HG03432 (cell line): ENCODE measurements around the gene NAV2.

Source experiments
- ATAC-seq: cut with Tn5 transposase; IDR thresholded peaks from one replicate; pipeline ENCODE4 v1.9.1; 2021; ENCODE audit warnings: mild to moderate bottlenecking, moderate library complexity; ENCODE audit not compliant: unreplicated experiment

Gene NAV2

GRCh38 chr11:19963697-19964387 is 251.2 kb downstream of the NAV2 start:
- no peak for ATAC-seq

GRCh38 chr11:19966441-19966840 is 253.8 kb downstream of the NAV2 start:
- ATAC-seq = no peak

- no peak for ATAC-seq
Observed at GRCh38 chr11:19966927-19967326, 254.3 kb downstream of the NAV2 start.

GRCh38 chr11:19967787-19968186 is 255.2 kb downstream of the NAV2 start:
- ATAC-seq = no peak

DNA sequence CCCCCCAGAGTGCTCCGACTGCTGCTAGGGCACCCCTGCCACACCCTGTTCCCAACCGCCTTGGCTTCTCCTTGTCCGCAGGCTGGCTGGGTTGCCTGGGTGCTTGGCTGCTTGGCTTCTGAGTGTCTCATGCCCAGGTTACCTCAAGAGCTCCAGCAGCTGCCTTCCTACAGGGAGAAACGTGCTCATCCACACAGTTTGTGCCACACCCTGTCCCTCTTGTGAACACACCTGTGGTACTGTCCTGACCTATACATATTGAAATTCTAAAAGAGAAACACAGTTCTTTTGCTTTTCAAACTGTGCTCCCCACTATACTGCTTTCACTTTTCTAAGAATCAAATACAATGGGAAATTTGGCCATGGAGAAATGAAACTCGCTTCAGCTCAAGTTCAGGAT is 256.2 kb downstream of the NAV2 start:
- ATAC-seq = no peak

DNA sequence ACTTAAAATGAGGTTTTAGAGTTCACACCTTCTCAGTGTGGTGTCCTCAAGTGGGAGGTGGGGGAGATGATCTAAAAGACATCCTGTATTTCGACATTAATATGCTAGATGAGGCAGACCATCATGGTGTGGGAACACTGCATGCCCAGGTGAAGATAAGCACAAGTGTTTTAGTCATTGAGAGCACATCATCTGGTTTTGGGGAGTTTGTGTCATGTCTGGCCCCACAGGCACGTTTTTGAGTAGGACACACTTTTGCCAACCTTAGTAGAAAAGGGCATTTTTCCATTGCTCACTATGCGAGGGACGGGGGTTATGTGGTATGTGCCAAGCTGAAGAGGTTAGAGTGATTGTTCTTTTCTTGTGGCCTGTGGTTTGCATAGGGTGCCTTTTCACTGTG is 258.3 kb downstream of the NAV2 start:
- no peak for ATAC-seq

DNA sequence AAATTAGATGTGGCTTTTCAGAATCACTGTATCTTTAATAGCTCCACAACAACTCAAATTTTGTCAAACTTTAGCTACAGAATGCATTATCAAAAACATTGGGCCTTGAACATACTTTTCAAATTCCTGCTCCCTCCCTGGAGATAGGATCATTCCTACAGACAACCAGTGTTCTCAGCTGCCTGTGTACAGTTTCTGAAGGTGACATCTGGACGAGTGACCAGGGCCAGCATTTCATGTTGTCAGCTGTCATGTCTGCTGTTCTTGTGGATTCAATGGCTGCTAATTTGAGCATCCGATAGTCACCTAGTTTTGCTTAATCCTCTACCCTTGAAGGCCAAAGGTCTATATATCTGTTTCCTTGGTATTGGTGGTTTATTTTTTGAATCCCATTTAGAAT is 259.5 kb downstream of the NAV2 start:
- ATAC-seq = no peak

DNA sequence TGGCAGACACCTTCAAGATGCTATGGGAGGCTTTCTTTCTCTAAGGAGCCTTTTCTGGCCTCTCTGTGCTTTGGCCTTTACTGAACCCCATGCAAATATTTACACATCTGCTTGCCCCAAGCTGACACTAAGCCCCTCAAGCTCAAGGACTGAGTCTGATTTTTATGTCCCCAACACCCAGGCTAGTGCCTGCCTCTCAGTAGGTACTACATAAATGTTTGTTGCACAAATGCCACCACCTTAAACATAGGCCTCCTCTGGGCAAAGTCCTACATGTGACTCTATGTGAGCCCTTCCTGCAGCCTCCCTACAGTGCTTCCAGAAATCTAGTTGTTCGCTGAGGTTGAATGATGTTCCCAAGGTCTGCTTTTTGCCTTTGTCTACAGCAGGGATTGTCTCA is 260.0 kb downstream of the NAV2 start:
- no peak for ATAC-seq

DNA sequence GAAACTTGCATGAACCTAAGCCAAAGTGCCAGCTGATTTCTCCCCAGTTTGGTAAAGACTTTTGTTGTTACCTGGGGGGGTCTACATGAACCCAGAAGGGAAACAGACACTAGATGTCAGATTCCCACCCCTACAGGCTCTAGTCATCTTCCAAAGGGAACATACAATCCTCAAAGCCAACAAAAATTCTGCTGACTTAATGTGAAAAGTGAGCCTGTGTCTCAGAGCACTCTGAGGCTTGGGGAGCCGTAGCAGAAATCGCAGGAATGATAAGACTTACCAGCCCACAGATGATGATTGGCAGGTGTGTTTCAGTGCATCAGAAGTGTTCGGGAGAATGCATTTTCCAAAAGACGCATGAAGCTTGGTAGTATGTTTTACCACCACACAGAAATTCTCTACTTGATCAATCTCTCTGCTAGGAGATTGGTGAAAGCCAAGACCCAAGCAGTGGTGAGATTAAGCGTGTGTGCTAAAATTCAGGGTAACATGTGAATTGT is 260.5 kb downstream of the NAV2 start:
- no peak for ATAC-seq

- ATAC-seq = no peak
Observed at GRCh38 chr11:19974886-19975285, 262.2 kb downstream of the NAV2 start.

- no peak for ATAC-seq
Observed at GRCh38 chr11:19975414-19975990, 262.9 kb downstream of the NAV2 start.

- no peak for ATAC-seq
Observed at GRCh38 chr11:19976281-19976941, 263.8 kb downstream of the NAV2 start.

- no peak for ATAC-seq
Observed at GRCh38 chr11:19977941-19978340, 265.3 kb downstream of the NAV2 start.

- ATAC-seq = peak; percentile 84
Observed at GRCh38 chr11:19978668-19979518, 266.3 kb downstream of the NAV2 start.

GRCh38 chr11:19979519-19979845 is 266.8 kb downstream of the NAV2 start:
- peak; percentile 68 for ATAC-seq

DNA sequence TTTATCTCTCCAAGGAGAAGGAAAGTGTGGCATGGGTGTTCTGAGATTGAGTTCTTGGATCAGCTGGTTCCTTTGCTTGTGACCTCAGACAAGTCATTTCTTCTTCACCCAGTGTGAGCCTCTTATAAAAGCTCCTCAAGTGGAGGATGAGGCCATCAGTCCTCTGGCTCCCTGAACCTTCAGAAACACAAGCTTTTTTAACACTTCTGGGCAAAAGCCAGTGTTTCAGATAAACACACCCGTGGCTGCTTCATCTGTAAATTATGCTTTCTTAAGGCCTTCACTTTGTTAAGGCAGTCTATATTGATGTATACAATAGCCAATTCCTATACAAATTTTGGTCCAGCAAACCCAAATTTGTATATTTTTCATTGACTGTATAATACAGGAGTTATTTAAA is 267.8 kb downstream of the NAV2 start:
- no peak for ATAC-seq

DNA sequence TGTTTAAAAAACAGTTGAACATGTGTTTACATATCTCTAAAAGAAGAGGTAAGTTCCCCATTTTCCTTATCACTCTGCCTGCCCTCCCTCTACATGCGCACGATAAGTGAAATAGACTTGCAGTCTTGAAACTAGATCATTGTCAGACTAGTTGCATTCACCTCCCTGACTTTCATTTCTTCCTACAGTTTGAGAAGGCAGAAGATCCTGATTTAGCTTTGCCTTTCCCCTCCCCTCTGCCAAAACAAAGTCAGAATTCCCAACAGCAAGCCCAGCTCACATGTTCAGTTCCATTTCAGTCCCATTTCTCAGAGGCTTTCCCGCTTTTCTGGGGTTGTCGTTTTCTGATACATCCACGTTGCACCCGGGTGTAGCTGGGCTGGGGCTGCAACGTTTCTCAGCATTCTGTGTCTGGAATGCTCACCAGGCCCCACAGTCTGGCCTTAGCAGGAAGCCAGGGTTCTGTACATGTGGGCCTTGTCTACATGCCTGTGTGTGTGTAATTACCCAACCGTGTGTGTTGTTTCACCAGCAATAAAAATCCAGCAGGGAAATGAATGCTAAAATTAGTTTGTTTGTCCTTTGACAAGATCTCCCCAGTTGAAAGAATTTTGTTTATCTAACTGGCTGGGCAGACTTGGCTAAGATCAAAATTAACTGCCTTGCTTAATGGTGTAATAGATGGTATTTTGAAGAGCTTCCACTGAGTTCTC is 268.5 kb downstream of the NAV2 start:
- no peak for ATAC-seq

DNA sequence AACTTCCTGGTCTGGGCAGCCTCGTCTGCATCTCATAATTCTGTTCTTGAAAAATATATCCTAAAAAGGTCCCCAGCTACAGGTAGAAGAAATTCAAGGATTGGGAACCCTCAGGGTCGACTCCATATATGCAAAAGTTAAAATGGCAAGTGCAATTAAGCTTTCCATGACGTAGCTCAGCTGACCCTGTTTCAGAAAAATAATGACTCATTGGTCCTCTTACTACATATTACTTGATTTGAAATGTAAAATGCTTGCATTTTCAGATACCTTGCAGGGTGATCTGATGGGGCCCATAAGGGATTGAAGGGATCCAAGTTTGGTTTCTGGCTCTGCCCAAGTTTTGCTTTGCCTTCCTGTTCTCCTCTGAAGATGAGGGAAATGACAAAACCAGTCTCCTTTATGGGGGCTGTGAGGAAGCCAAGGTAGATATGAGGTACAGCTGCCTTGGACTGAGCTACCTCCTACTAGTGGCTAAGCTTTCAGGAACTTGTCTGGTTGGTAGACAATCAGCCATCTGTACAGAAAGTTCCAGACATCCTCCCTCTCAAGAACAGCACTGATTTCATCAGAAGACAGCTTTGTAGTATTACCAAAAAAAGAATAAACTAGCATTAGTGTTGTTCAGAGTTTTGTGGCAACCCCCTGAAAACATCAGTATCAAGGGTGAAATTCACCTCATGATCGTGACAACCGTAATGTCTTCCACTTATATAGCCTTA is 270.3 kb downstream of the NAV2 start:
- ATAC-seq = no peak

DNA sequence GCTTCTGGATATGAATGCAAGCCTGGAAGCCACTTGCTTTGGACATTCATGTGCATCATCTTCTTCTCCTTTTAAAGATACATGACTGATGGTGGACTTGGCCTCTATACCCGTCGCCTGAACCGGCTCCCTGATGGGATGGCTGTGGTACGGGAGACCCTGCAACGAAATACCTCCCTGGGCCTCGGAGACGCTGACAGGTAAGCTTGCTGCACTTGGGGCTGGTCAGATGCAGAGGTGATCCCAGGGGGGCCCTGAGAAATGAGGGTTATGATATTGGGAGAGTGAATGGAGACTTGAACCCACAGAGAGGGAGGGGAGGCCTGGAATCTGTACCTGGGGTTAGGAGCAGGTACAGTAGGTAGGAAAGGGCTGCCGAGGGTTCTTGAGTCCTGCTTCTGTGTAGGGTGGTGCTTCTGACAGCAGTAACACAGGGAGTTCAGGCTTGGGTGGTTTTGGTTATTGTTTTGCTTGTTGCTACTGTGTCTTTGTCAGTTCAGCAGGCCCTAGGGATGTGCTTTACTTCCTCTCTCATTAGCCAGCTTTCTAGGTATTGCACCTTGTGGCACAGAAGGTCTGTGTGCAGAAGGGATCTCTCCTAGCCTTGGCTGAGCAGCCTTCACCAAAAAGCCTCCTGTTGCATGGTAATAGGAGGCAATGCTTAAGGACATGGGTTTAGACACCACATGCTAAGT is 271.6 kb downstream of the NAV2 start:
- ATAC-seq = peak; percentile 47

DNA sequence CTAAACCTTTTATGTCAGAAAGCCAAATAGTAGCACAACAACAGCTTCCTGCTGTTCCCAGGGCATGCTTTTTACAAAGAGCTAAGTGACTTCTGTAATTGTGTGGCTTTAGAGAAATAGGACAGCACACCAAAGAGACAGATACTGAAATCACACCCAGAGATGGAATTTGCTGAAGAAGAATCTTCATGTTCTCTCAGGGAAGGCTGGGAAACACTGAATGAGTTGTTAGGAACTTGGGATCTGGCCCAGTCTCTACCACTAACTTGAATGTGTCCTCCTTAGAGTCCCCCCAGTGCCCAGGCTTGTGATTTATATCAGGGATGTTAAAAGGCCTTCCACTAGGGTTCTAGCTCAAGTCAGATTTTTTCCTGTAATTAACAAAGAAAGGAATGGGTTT is 272.5 kb downstream of the NAV2 start:
- no peak for ATAC-seq
